GM23338 (cell line): Measurements from ENCODE around the gene NR2C2. TPM values are rescaled to one million over a fixed set of nuclear protein-coding genes. Genes with fewer than 3 reads are reported as not detected.

Experiments
- ATAC-seq: fragments of 200-7000 bp; cut with Tn5 transposase; 3 replicates; pipeline ENCODE4 v1.9.1; 2020
- DNase-seq: peaks from one replicate; pipeline ENCODE4 v3.0.0-alpha.2; 2015; ENCODE audit warnings: low spot score
- H2AFZ ChIP-seq: fragments of 200-600 bp; sonication (generic); 2 replicates; pipeline ENCODE4 v1.8.0; 2016; ENCODE audit warnings: antibody characterized with exemption, mild to moderate bottlenecking, moderate library complexity
- H3F3A ChIP-seq: fragments of 200-600 bp; sonication (generic); replicated peaks from 2 replicates; pipeline ENCODE4 v1.8.0; 2017; ENCODE audit warnings: antibody characterized with exemption, mixed run types, low read depth
- H3K27ac ChIP-seq: fragments of 200-600 bp; sonication (generic); 2 replicates; pipeline ENCODE4 v1.6.1; 2016; ENCODE audit warnings: low read depth
- H3K27me3 ChIP-seq: fragments of 200-600 bp; sonication (generic); 2 replicates; pipeline ENCODE4 v1.8.0; 2016; ENCODE audit warnings: mild to moderate bottlenecking, mixed run types, moderate library complexity; ENCODE audit not compliant: insufficient read depth
- H3K36me3 ChIP-seq: fragments of 200-600 bp; sonication (generic); 2 replicates; pipeline ENCODE4 v1.8.0; 2016; ENCODE audit warnings: mild to moderate bottlenecking; ENCODE audit not compliant: insufficient read depth
- H3K4me1 ChIP-seq: fragments of 200-600 bp; sonication (generic); 2 replicates; pipeline ENCODE4 v1.8.0; 2016; ENCODE audit warnings: mild to moderate bottlenecking, moderate library complexity; ENCODE audit not compliant: insufficient read depth
- H3K4me2 ChIP-seq: fragments of 200-600 bp; sonication (generic); 2 replicates; pipeline ENCODE4 v1.7.1; 2017; ENCODE audit warnings: mixed run types
- H3K4me3 ChIP-seq: fragments of 200-600 bp; sonication (generic); 2 replicates; pipeline ENCODE4 v1.6.1; 2016; ENCODE audit warnings: mixed run types
- H3K79me2 ChIP-seq: fragments of 200-600 bp; sonication (generic); replicated peaks from 2 replicates; pipeline ENCODE4 v1.8.0; 2017; ENCODE audit warnings: mild to moderate bottlenecking; ENCODE audit not compliant: insufficient read depth
- H3K9me2 ChIP-seq: fragments of 200-600 bp; sonication (generic); 2 replicates; pipeline ENCODE4 v1.8.0; 2017; ENCODE audit not compliant: insufficient read depth
- H4K20me1 ChIP-seq: fragments of 200-600 bp; sonication (generic); replicated peaks from 2 replicates; pipeline ENCODE4 v1.8.0; 2017; ENCODE audit warnings: mild to moderate bottlenecking; ENCODE audit not compliant: insufficient read depth
- H3K27ac Mint-ChIP-seq: 2 replicates; pipeline ENCODE4 v1.8.0; 2020; ENCODE audit warnings: inconsistent platforms, mild to moderate bottlenecking, moderate library complexity, mixed read lengths
- H3K27me3 Mint-ChIP-seq: 3 replicates; pipeline ENCODE4 v1.8.0; 2022; ENCODE audit warnings: low read depth, mild to moderate bottlenecking, moderate library complexity, mixed read lengths, inconsistent platforms; ENCODE audit not compliant: insufficient read depth, poor library complexity
- H3K36me3 Mint-ChIP-seq: 3 replicates; pipeline ENCODE4 v1.8.0; 2021; ENCODE audit warnings: low read depth, mild to moderate bottlenecking, inconsistent platforms, moderate library complexity, mixed read lengths
- H3K4me1 Mint-ChIP-seq: 3 replicates; pipeline ENCODE4 v1.8.0; 2020; ENCODE audit warnings: mild to moderate bottlenecking, inconsistent platforms, mixed read lengths
- H3K4me3 Mint-ChIP-seq: 3 replicates; pipeline ENCODE4 v1.8.0; 2021; ENCODE audit warnings: moderate library complexity, mild to moderate bottlenecking, inconsistent platforms, mixed read lengths
- H3K9me3 Mint-ChIP-seq: 3 replicates; pipeline ENCODE4 v1.8.0; 2020; ENCODE audit warnings: moderate library complexity, mild to moderate bottlenecking, inconsistent platforms, mixed read lengths
- CREB1 ChIP-seq: fragments of 250-450 bp; sonication (Bioruptor Pico); IDR thresholded peaks from 2 replicates; pipeline ENCODE4 v1.5.0; 2020; ENCODE audit warnings: low read depth, mild to moderate bottlenecking, moderate library complexity
- ETS1 ChIP-seq: IDR thresholded peaks from 2 replicates; pipeline ENCODE4 v1.6.1; 2016; ENCODE audit warnings: antibody characterized with exemption
- EZH2phosphoT487 ChIP-seq: fragments of 200-600 bp; sonication (generic); IDR thresholded peaks from one replicate; pipeline ENCODE4 v1.8.1; 2018; ENCODE audit warnings: antibody characterized with exemption; ENCODE audit not compliant: unreplicated experiment
- JUNB ChIP-seq: IDR thresholded peaks from one replicate; pipeline ENCODE4 v1.6.1; 2016; ENCODE audit warnings: antibody characterized with exemption; ENCODE audit not compliant: unreplicated experiment
- NANOG ChIP-seq: IDR thresholded peaks from 2 replicates; pipeline ENCODE4 v1.6.1; 2016; ENCODE audit warnings: antibody characterized with exemption, borderline replicate concordance
- POLR2AphosphoS5 ChIP-seq: IDR thresholded peaks from 2 replicates; pipeline ENCODE4 v1.6.1; 2016; ENCODE audit warnings: antibody characterized with exemption, low read depth
- STAT1 ChIP-seq: IDR thresholded peaks from one replicate; pipeline ENCODE4 v1.6.1; 2016; ENCODE audit warnings: antibody characterized with exemption; ENCODE audit not compliant: unreplicated experiment
- ZNF114 ChIP-seq: fragments of 250-450 bp; sonication (Bioruptor Pico); IDR thresholded peaks from 2 replicates; pipeline ENCODE4 v1.5.0; 2020; ENCODE audit warnings: mild to moderate bottlenecking, moderate library complexity
- polyA plus RNA-seq: library from polyadenylated mRNA; unstranded; fragments of >200 nt; fragmentation: Nextera tagmentation; extraction: Ambion mirVana; gene quantifications from 2 replicates; pipeline ENCODE4 v1.2.1, GENCODE V29; 2016
- total RNA-seq: library from RNA; depleted of rRNA; stranded (reverse); fragments of >200 nt; shearing (Covaris generic); gene quantifications from 2 replicates; pipeline ENCODE4 v1.2.3, GENCODE V29; 2014
- TF ChIP-seq, protein P1 (sequence below): fragments of 250-450 bp; sonication (Bioruptor Pico); IDR thresholded peaks from 2 replicates; pipeline ENCODE4 v1.5.0; 2020; ENCODE audit warnings: mild to moderate bottlenecking, moderate library complexity
- TF ChIP-seq, protein P2 (sequence below): IDR thresholded peaks from one replicate; pipeline ENCODE4 v1.6.1; 2018; ENCODE audit warnings: antibody characterized with exemption; ENCODE audit not compliant: unreplicated experiment

NR2C2 gene
- total and polyA plus RNA-seq, 2 experiments from 2014 or later = 12.0 to 57.2 TPM

DNA sequence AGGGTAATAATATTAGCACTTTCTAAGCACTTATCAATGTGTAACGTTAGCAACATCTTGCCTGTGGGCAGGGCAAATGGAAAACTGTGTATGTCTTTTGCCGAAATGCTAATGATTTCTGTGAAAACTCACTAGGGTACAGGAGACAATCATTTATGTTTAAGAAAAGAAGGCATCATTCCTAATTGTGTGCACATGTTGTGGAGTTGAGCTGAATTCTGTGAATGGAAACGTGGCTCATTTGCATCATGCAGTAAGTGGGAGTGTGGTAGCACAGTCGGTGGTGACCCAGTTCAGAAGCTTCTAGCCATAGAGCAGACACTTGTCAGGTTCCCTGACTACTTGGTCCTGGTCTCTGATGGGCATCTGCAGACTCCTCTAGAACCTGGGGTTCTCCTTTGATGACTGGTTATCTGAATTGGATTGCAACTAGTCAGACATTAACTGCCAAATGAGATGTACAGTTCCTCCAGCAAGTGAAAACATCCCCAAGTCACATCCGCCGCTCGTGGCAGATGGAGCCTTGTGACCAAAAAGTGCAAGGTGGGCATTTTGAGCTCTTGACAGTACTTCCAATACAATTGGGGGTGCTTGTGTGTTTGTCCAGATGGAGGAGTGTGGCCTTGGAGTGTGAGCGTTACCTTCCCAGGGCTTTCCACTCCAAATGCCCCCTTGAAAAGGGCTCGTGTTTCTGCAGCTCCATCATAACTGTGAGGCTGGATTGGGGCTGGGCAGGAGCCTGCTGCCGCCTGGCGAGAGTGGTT lies 96.2 kb downstream of the NR2C2 start:
- peaks cover 26% of the 10 kb centered on the region; the same call in 1 of the 2 replicates for H3F3A ChIP-seq
- H3K9me3 Mint-ChIP-seq = no peaks in the 10 kb centered on the region
- H3K4me3 Mint-ChIP-seq = no peak overlapping the region
- no peak overlapping the region for H3K4me3 ChIP-seq
- no peak overlapping the region for H3K4me2 ChIP-seq
- H3K4me1 ChIP-seq = no peaks in the 10 kb centered on the region
- no peak for ATAC-seq
- TF ChIP-seq NANOG (no peak), POLR2AphosphoS5 (no peak), EZH2phosphoT487 (no peak), JUNB (no peak), STAT1 (no peak), CREB1 (CRISPR knock-in tag) (no peak), ZNF114 (no peak), ETS1 (no peak)
- TF ChIP-seq, protein P1, sequence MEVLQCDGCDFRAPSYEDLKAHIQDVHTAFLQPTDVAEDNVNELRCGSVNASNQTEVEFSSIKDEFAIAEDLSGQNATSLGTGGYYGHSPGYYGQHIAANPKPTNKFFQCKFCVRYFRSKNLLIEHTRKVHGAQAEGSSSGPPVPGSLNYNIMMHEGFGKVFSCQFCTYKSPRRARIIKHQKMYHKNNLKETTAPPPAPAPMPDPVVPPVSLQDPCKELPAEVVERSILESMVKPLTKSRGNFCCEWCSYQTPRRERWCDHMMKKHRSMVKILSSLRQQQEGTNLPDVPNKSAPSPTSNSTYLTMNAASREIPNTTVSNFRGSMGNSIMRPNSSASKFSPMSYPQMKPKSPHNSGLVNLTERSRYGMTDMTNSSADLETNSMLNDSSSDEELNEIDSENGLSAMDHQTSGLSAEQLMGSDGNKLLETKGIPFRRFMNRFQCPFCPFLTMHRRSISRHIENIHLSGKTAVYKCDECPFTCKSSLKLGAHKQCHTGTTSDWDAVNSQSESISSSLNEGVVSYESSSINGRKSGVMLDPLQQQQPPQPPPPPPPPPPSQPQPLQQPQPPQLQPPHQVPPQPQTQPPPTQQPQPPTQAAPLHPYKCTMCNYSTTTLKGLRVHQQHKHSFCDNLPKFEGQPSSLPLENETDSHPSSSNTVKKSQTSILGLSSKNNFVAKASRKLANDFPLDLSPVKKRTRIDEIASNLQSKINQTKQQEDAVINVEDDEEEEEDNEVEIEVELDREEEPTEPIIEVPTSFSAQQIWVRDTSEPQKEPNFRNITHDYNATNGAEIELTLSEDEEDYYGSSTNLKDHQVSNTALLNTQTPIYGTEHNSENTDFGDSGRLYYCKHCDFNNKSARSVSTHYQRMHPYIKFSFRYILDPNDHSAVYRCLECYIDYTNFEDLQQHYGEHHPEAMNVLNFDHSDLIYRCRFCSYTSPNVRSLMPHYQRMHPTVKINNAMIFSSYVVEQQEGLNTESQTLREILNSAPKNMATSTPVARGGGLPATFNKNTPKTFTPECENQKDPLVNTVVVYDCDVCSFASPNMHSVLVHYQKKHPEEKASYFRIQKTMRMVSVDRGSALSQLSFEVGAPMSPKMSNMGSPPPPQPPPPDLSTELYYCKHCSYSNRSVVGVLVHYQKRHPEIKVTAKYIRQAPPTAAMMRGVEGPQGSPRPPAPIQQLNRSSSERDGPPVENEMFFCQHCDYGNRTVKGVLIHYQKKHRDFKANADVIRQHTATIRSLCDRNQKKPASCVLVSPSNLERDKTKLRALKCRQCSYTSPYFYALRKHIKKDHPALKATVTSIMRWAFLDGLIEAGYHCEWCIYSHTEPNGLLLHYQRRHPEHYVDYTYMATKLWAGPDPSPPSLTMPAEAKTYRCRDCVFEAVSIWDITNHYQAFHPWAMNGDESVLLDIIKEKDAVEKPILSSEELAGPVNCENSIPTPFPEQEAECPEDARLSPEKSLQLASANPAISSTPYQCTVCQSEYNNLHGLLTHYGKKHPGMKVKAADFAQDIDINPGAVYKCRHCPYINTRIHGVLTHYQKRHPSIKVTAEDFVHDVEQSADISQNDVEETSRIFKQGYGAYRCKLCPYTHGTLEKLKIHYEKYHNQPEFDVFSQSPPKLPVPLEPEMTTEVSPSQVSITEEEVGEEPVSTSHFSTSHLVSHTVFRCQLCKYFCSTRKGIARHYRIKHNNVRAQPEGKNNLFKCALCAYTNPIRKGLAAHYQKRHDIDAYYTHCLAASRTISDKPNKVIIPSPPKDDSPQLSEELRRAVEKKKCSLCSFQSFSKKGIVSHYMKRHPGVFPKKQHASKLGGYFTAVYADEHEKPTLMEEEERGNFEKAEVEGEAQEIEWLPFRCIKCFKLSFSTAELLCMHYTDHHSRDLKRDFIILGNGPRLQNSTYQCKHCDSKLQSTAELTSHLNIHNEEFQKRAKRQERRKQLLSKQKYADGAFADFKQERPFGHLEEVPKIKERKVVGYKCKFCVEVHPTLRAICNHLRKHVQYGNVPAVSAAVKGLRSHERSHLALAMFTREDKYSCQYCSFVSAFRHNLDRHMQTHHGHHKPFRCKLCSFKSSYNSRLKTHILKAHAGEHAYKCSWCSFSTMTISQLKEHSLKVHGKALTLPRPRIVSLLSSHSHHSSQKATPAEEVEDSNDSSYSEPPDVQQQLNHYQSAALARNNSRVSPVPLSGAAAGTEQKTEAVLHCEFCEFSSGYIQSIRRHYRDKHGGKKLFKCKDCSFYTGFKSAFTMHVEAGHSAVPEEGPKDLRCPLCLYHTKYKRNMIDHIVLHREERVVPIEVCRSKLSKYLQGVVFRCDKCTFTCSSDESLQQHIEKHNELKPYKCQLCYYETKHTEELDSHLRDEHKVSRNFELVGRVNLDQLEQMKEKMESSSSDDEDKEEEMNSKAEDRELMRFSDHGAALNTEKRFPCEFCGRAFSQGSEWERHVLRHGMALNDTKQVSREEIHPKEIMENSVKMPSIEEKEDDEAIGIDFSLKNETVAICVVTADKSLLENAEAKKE (CRISPR knock-in tag) = no peak
- TF ChIP-seq, protein P2, sequence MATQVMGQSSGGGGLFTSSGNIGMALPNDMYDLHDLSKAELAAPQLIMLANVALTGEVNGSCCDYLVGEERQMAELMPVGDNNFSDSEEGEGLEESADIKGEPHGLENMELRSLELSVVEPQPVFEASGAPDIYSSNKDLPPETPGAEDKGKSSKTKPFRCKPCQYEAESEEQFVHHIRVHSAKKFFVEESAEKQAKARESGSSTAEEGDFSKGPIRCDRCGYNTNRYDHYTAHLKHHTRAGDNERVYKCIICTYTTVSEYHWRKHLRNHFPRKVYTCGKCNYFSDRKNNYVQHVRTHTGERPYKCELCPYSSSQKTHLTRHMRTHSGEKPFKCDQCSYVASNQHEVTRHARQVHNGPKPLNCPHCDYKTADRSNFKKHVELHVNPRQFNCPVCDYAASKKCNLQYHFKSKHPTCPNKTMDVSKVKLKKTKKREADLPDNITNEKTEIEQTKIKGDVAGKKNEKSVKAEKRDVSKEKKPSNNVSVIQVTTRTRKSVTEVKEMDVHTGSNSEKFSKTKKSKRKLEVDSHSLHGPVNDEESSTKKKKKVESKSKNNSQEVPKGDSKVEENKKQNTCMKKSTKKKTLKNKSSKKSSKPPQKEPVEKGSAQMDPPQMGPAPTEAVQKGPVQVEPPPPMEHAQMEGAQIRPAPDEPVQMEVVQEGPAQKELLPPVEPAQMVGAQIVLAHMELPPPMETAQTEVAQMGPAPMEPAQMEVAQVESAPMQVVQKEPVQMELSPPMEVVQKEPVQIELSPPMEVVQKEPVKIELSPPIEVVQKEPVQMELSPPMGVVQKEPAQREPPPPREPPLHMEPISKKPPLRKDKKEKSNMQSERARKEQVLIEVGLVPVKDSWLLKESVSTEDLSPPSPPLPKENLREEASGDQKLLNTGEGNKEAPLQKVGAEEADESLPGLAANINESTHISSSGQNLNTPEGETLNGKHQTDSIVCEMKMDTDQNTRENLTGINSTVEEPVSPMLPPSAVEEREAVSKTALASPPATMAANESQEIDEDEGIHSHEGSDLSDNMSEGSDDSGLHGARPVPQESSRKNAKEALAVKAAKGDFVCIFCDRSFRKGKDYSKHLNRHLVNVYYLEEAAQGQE = no peak
- peaks cover 52% of the 10 kb centered on the region for H3K36me3 ChIP-seq
- H3K27me3 ChIP-seq = no peaks in the 10 kb centered on the region
- peaks cover 29% of the 10 kb centered on the region for H4K20me1 ChIP-seq
- no peak overlapping the region for H2AFZ ChIP-seq
- no peak for DNase-seq
- peaks cover 6% of the 10 kb centered on the region for H3K27me3 Mint-ChIP-seq
- H3K36me3 Mint-ChIP-seq = peaks cover 88% of the 10 kb centered on the region
- no peaks in the 10 kb centered on the region for H3K9me2 ChIP-seq
- no peak overlapping the region for H3K27ac ChIP-seq
- no peak overlapping the region for H3K27ac Mint-ChIP-seq
- 0 out of 2 replicates have a peak, but pooled peaks cover 3% of the 10 kb centered on the region for H3K79me2 ChIP-seq
- H3K4me1 Mint-ChIP-seq = no peaks in the 10 kb centered on the region
